Esophagus muscularis mucosa (tissue), 4 donors: ENCODE results near the gene ADPRHL1. TPM values are rescaled to one million over a fixed set of nuclear protein-coding genes. Genes with fewer than 3 reads are reported as not detected.

Experiments used
- DNase-seq: peaks from one replicate; pipeline ENCODE4 v3.0.0-alpha.2; 2017; ENCODE audit errors: extremely low spot score
- H3K27ac ChIP-seq, 4 donors: fragments of 200-600 bp; sonication (generic); replicated peaks in 1 of 4; 1 replicate in 3 of 4; 2 replicates in 1 of 4; pipeline ENCODE4 v1.5.1; 2016 to 2019; ENCODE audit warnings: mild to moderate bottlenecking in 1 of 4
- H3K27me3 ChIP-seq, 4 donors: fragments of 200-600 bp; sonication (generic); one replicate each; pipeline versions ENCODE4 v1.5.1 to v1.6.0; 2016 to 2019
- H3K36me3 ChIP-seq, 4 donors: fragments of 200-600 bp; sonication (generic); one replicate each; pipeline ENCODE4 v1.5.1; 2016 to 2019
- H3K4me1 ChIP-seq, 4 donors: fragments of 200-600 bp; sonication (generic); one replicate each; pipeline ENCODE4 v1.5.1; 2016 to 2019
- H3K4me3 ChIP-seq, 4 donors: fragments of 200-600 bp; sonication (generic); 1 replicate in 2 of 4; 2 replicates in 2 of 4; pipeline ENCODE4 v1.5.1; 2016 to 2019; ENCODE audit warnings: mild to moderate bottlenecking in 4 of 4, moderate library complexity in 1 of 4
- H3K9me3 ChIP-seq, 4 donors: fragments of 200-600 bp; sonication (generic); 1 replicate in 3 of 4; 2 replicates in 1 of 4; pipeline ENCODE4 v1.5.1; 2016 to 2019
- CTCF ChIP-seq, 3 experiments: fragments of 200-600 bp in 2 of 3; fragments of 450-650 bp in 1 of 3; sonication (generic) in 2 of 3; IDR thresholded peaks; one replicate each; pipeline ENCODE4 v1.5.1; 2017 to 2019; ENCODE audit warnings: antibody characterized with exemption in 3 of 3, mild to moderate bottlenecking in 2 of 3, moderate library complexity in 1 of 3
- EP300 ChIP-seq: sonication (generic); formaldehyde crosslinking; IDR thresholded peaks from one replicate; pipeline ENCODE4 v1.6.1; 2017; ENCODE audit warnings: antibody characterized with exemption
- POLR2A ChIP-seq: fragments of 450-650 bp; IDR thresholded peaks from one replicate; pipeline ENCODE4 v1.6.1; 2017; ENCODE audit warnings: antibody characterized with exemption, moderate library complexity, mild to moderate bottlenecking, low read depth
- POLR2AphosphoS5 ChIP-seq, 2 donors: sonication (generic); formaldehyde crosslinking; IDR thresholded peaks; one replicate each; pipeline ENCODE4 v1.6.1; 2017; ENCODE audit warnings: antibody characterized with exemption in 2 of 2
- WGBS: methylation state at CpG from one replicate; pipeline ENCODE4 v1.1.5; 2018; 5-methylcytosine and 5-hydroxymethylcytosine counted together
- intact Hi-C: fragments of 100-400 bp; cut with DNase I; formaldehyde crosslinking; loops from one replicate; pipeline ENCODE4 v1.15.1; 2023
- total RNA-seq, 4 donors: library from RNA; depleted of rRNA; stranded (reverse); fragments of >200 nt; gene quantifications; one replicate each; pipeline versions ENCODE4 v1.1.0 to v1.2.1, GENCODE V29; 2016

The ADPRHL1 gene
- total RNA-seq, 4 donors from 2014 or later, result 6.9 to 26.2 (median 11.0) TPM

GRCh38 chr13:113448545-113448884 lies 4.8 kb downstream of the ADPRHL1 start:
- Histone ChIP-seq H3K27ac (peak overlapping the region in 1 of 4 donors; percentile 25), H3K4me3 (peak overlapping the region; percentile 37 to 54 (median 44)), H3K27me3 (no peaks in the 10 kb centered on the region), H3K9me3 (no peaks in the 10 kb centered on the region), H3K4me1 (peaks cover 0 to 38% (median 2%) of the 10 kb centered on the region in 4 donors), H3K36me3 (peaks cover 0 to 22% (median 3%) of the 10 kb centered on the region in 4 donors)
- DNase-seq, result no peak
- intact Hi-C loops, result no loop called here
- TF ChIP-seq EP300 (no peak), POLR2A (no peak), POLR2AphosphoS5 (IDR thresholded peaks at IDR 0.05) (no peak), CTCF (IDR thresholded peaks at IDR 0.05) (no peak)
- 48% methylated on average over 6 of the region's 6 CpGs for WGBS

- Histone ChIP-seq H3K36me3 (peaks cover 0 to 17% (median 0%) of the 10 kb centered on the region in 4 donors), H3K27me3 (no peaks in the 10 kb centered on the region), H3K27ac (no peak overlapping the region), H3K4me3 (no peak overlapping the region), H3K4me1 (peaks cover 0 to 38% (median 2%) of the 10 kb centered on the region in 4 donors), H3K9me3 (no peaks in the 10 kb centered on the region)
- TF ChIP-seq CTCF (IDR thresholded peaks at IDR 0.05) (no peak), POLR2A (no peak), EP300 (no peak), POLR2AphosphoS5 (IDR thresholded peaks at IDR 0.05) (no peak)
- 86% methylated on average over 4 of the region's 6 CpGs for WGBS
- intact Hi-C loops, result no loop called here
- no peak for DNase-seq
Observed at GRCh38 chr13:113447596-113447995, 5.7 kb downstream of the ADPRHL1 start.

GRCh38 chr13:113446488-113446854 lies 6.8 kb downstream of the ADPRHL1 start:
- intact Hi-C loops, result no loop called here
- no peak overlapping the region for H3K4me3 ChIP-seq
- H3K9me3 ChIP-seq, result no peaks in the 10 kb centered on the region
- 95% methylated on average over 9 of the region's 9 CpGs for WGBS
- DNase-seq, result no peak
- peaks cover 0 to 27% (median 0%) of the 10 kb centered on the region in 4 donors for H3K36me3 ChIP-seq
- H3K27ac ChIP-seq, result no peak overlapping the region
- TF ChIP-seq POLR2A, result no peak
- no peak for TF ChIP-seq POLR2AphosphoS5 (IDR thresholded peaks at IDR 0.05)
- no peak for TF ChIP-seq CTCF (IDR thresholded peaks at IDR 0.05)
- TF ChIP-seq EP300, result no peak
- H3K27me3 ChIP-seq, result no peaks in the 10 kb centered on the region
- H3K4me1 ChIP-seq, result peaks cover 0 to 38% (median 2%) of the 10 kb centered on the region in 4 donors

- H3K4me1 ChIP-seq, result peaks cover 0 to 38% (median 2%) of the 10 kb centered on the region in 4 donors
- TF ChIP-seq EP300 (no peak), POLR2AphosphoS5 (IDR thresholded peaks at IDR 0.05) (no peak), POLR2A (no peak), CTCF (IDR thresholded peaks at IDR 0.05) (no peak)
- DNase-seq, result no peak
Observed at GRCh38 chr13:113445791-113446487, 7.3 kb downstream of the ADPRHL1 start.

More at GRCh38 chr13:113445791-113446487, 7.3 kb downstream of the ADPRHL1 start:
- H3K36me3 ChIP-seq, result peaks cover 0 to 32% (median 0%) of the 10 kb centered on the region in 4 donors
- WGBS, result 57% methylated on average over 19 of the region's 19 CpGs
- H3K27ac ChIP-seq, result no peak overlapping the region
- no peaks in the 10 kb centered on the region for H3K27me3 ChIP-seq
- no peaks in the 10 kb centered on the region for H3K9me3 ChIP-seq
- H3K4me3 ChIP-seq, result no peak overlapping the region
- intact Hi-C loops, result no loop called here
